ENCODE data around the gene NKPD1.

- TF ChIP-seq CTCF (IDR thresholded peaks at IDR 0.05; ENCODE audit: low read depth, low read length, missing input control) (no peak), GABPA (IDR thresholded peaks at IDR 0.05 in 1 of 2, conservative IDR thresholded peaks at IDR 0.05 in 1 of 2) (no peak), FOXA1 (IDR thresholded peaks at IDR 0.05) (no peak), REST (IDR thresholded peaks at IDR 0.05) (no peak), RXRA (IDR thresholded peaks at IDR 0.05) (no peak), YY1 (IDR thresholded peaks at IDR 0.05) (no peak), SP1 (IDR thresholded peaks at IDR 0.05) (no peak), JUND (IDR thresholded peaks at IDR 0.05) (no peak), TAF1 (conservative IDR thresholded peaks at IDR 0.05) (no peak), MAX (IDR thresholded peaks at IDR 0.05) (no peak), ZBTB33 (IDR thresholded peaks at IDR 0.05) (no peak), RAD21 (IDR thresholded peaks at IDR 0.05) (no peak)
Measured at GRCh38 chr19:45144431-45145269, 16.1 kb downstream of the NKPD1 start.
